Measurements from ENCODE around the gene EHF.

DNA sequence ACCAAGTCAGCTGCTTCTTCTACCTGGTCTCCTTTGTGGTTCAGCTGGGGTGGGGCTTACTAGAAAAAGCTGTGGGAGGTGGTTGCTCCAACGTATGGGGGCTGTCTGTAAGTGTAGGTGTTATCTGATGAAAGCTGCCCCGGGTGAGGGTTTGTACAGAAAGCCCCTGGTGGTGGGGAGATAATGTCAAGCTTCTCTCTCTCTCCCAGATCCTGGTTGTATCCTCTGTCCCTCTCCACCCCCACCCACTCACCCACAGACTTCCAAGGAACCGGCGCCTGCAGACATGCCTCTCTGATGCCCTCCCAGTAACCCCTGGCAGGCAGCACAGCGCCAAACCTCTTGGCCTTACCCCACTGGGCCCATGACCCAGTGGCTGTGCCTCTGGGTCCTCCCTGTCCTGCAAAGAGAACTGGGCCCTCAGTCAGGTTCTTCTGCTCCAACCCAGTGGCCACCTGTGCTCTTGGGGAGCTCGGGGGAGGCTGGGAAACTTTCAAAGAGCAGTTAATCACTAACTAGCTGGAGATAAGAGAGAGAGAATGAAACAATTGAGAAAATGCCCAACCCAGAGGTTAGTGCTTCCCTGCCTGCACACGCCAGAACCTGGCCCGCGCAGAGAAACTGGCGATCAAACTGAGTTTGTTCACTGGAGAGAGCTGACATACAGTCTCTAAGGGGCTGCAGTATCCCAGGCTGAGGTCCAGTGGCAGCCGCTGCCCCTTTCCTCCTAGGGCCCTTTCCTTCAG lies 20.4 kb upstream of the EHF start:
- TF ChIP-seq, protein P1, sequence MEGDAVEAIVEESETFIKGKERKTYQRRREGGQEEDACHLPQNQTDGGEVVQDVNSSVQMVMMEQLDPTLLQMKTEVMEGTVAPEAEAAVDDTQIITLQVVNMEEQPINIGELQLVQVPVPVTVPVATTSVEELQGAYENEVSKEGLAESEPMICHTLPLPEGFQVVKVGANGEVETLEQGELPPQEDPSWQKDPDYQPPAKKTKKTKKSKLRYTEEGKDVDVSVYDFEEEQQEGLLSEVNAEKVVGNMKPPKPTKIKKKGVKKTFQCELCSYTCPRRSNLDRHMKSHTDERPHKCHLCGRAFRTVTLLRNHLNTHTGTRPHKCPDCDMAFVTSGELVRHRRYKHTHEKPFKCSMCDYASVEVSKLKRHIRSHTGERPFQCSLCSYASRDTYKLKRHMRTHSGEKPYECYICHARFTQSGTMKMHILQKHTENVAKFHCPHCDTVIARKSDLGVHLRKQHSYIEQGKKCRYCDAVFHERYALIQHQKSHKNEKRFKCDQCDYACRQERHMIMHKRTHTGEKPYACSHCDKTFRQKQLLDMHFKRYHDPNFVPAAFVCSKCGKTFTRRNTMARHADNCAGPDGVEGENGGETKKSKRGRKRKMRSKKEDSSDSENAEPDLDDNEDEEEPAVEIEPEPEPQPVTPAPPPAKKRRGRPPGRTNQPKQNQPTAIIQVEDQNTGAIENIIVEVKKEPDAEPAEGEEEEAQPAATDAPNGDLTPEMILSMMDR (IDR thresholded peaks at IDR 0.05 in 8 of 11, conservative IDR thresholded peaks at IDR 0.05 in 3 of 11), result no peak
- no peak for TF ChIP-seq POLR2A (IDR thresholded peaks at IDR 0.05)

Measured in spleen (tissue), 7 donors.